Sigmoid colon (tissue), 4 donors: ENCODE data around the gene GRIP1.

Experiments used
- EP300 ChIP-seq, 4 donors: sonication (generic); formaldehyde crosslinking; IDR thresholded peaks; one replicate each; pipeline ENCODE4 v1.6.1; 2017; ENCODE audit warnings: antibody characterized with exemption in 4 of 4
- POLR2A ChIP-seq, 2 donors: fragments of 450-650 bp; IDR thresholded peaks; one replicate each; pipeline ENCODE4 v1.6.1; 2016; ENCODE audit warnings: antibody characterized with exemption in 2 of 2, mild to moderate bottlenecking in 2 of 2, moderate library complexity in 2 of 2

GRCh38 chr12:66428261-66428660, 250.6 kb downstream of the GRIP1 start:
- no peak for TF ChIP-seq POLR2A (IDR thresholded peaks at IDR 0.05)
- TF ChIP-seq EP300 (IDR thresholded peaks at IDR 0.05) = no peak
